HUES6 (cell line): ENCODE data around the gene ADGRL3.
"Not testable (repeated sequence)": the region's sequence is repeated elsewhere in the genome, so short reads cannot be mapped to it uniquely, and the experiment has no call there.

Source experiments
- H3K27ac ChIP-seq: 2 replicates; pipeline ENCODE4 v1.7.0; 2013; ENCODE audit warnings: low read depth, mild to moderate bottlenecking, low read length, inconsistent platforms
- H3K27me3 ChIP-seq: 2 replicates; pipeline ENCODE4 v1.6.1; 2013; ENCODE audit warnings: low read length; ENCODE audit not compliant: control insufficient read depth, insufficient read depth
- H3K36me3 ChIP-seq: 2 replicates; pipeline ENCODE4 v1.6.1; 2013; ENCODE audit warnings: low read length; ENCODE audit not compliant: control insufficient read depth, insufficient read depth
- H3K4me1 ChIP-seq: 2 replicates; pipeline ENCODE4 v1.6.1; 2013; ENCODE audit warnings: low read length; ENCODE audit not compliant: control insufficient read depth, insufficient read depth
- H3K4me3 ChIP-seq: 2 replicates; pipeline ENCODE4 v1.5.1; 2013; ENCODE audit warnings: low read depth, low read length
- H3K9ac ChIP-seq: one replicate; pipeline ENCODE4 v1.6.1; 2013; ENCODE audit warnings: mild to moderate bottlenecking, low read length
- H3K9me3 ChIP-seq: 2 replicates; pipeline ENCODE4 v1.6.1; 2013; ENCODE audit warnings: low read depth, low read length; ENCODE audit not compliant: control insufficient read depth, insufficient read depth

ADGRL3 gene

GRCh38 chr4:61473306-61473705, 273.2 kb downstream of the ADGRL3 start:
- no peak overlapping the region for H3K4me3 ChIP-seq
- no peak overlapping the region for H3K9ac ChIP-seq
- no peaks in the 10 kb centered on the region for H3K9me3 ChIP-seq
- no peaks in the 10 kb centered on the region for H3K27me3 ChIP-seq
- H3K36me3 ChIP-seq: no peaks in the 10 kb centered on the region
- no peak overlapping the region for H3K27ac ChIP-seq
- no peaks in the 10 kb centered on the region for H3K4me1 ChIP-seq

DNA sequence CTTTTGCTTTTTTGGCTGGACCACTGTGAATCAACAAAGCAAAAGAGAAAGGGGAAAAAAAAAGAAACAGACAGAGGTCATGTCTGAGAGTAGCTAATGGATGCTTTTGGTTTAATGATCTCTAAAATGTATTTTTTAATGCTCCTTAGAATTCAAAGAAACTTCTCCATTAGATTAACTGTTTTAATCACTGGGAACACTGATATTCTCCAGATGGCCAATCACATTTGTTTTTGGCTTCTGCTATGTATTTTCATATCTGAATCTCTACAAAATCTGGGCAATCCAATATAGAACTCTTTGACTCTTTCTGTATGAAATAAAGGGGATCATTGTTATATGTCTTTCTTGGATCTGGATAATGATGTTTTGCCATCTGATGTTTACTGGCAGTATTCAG, 278.2 kb downstream of the ADGRL3 start:
- Histone ChIP-seq H3K9me3 (no peaks in the 10 kb centered on the region), H3K9ac (no peak overlapping the region), H3K4me1 (no peaks in the 10 kb centered on the region), H3K27ac (no peak overlapping the region), H3K27me3 (no peaks in the 10 kb centered on the region), H3K36me3 (no peaks in the 10 kb centered on the region), H3K4me3 (no peak overlapping the region)

DNA sequence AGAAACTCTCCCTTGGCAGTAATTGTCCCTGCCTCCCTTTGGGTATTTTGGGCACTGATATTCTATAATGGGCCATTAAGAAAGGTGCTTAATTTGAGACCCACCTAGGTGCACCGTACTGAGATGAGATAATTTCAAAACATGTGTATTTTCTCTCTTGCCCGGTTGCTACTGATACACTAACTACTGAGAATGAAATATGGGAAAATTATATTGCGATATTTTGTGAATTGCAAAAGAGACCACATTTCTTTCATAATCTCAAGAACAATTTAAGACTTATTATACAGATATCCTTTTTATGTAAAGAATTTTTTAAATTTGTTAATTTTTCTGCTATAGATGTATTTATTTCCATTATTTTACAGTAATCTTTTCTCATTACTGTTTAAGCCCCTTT, 284.9 kb downstream of the ADGRL3 start:
- no peak overlapping the region for H3K9ac ChIP-seq
- H3K4me1 ChIP-seq: no peaks in the 10 kb centered on the region
- no peaks in the 10 kb centered on the region for H3K9me3 ChIP-seq
- no peak overlapping the region for H3K27ac ChIP-seq
- no peaks in the 10 kb centered on the region for H3K36me3 ChIP-seq
- no peaks in the 10 kb centered on the region for H3K27me3 ChIP-seq
- no peak overlapping the region for H3K4me3 ChIP-seq

DNA sequence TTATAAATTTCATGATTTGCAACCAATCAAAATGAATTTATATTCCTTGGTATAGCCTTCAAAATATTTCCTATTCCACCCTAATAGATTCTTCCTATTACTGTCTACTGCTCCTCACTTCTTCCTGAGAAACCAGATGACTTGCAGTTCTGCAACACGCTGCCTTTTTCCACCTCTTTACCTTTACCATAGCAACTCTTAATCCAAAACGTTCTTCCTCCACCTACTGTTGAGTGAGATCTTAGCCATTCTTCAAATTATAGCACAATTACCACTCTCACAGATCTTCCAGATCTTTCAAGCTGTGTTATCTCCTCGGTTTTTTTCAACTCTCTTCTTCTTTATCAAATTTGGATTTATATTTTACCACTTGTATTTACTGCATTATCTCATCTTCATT, 289.8 kb downstream of the ADGRL3 start:
- Histone ChIP-seq H3K9me3 (no peaks in the 10 kb centered on the region), H3K27me3 (no peaks in the 10 kb centered on the region), H3K36me3 (no peaks in the 10 kb centered on the region), H3K27ac (no peak overlapping the region), H3K4me1 (peaks cover 3% of the 10 kb centered on the region; the same call in 1 of the 2 replicates), H3K9ac (no peak overlapping the region), H3K4me3 (no peak overlapping the region)

GRCh38 chr4:61493041-61493440, 292.9 kb downstream of the ADGRL3 start:
- no peak overlapping the region for H3K4me3 ChIP-seq
- H3K27ac ChIP-seq: no peak overlapping the region
- H3K4me1 ChIP-seq: peaks cover 3% of the 10 kb centered on the region; the same call in 1 of the 2 replicates
- no peak overlapping the region for H3K9ac ChIP-seq
- H3K9me3 ChIP-seq: no peaks in the 10 kb centered on the region
- H3K27me3 ChIP-seq: no peaks in the 10 kb centered on the region
- H3K36me3 ChIP-seq: no peaks in the 10 kb centered on the region

- peaks cover 3% of the 10 kb centered on the region; the same call in 1 of the 2 replicates for H3K4me1 ChIP-seq
- no peaks in the 10 kb centered on the region for H3K27me3 ChIP-seq
- H3K36me3 ChIP-seq: no peaks in the 10 kb centered on the region
- H3K4me3 ChIP-seq: no peak overlapping the region
- H3K27ac ChIP-seq: no peak overlapping the region
- H3K9me3 ChIP-seq: no peaks in the 10 kb centered on the region
- no peak overlapping the region for H3K9ac ChIP-seq
These were observed 293.3 kb downstream of the ADGRL3 start for GRCh38 chr4:61493470-61493869.

- Histone ChIP-seq H3K4me1 (no peaks in the 10 kb centered on the region), H3K27ac (no peak overlapping the region), H3K27me3 (no peaks in the 10 kb centered on the region), H3K9me3 (no peaks in the 10 kb centered on the region), H3K36me3 (no peaks in the 10 kb centered on the region), H3K4me3 (no peak overlapping the region), H3K9ac (no peak overlapping the region)
These were observed 300.8 kb downstream of the ADGRL3 start for GRCh38 chr4:61500883-61501282.

- Histone ChIP-seq H3K27me3 (no peaks in the 10 kb centered on the region), H3K36me3 (no peaks in the 10 kb centered on the region), H3K9me3 (no peaks in the 10 kb centered on the region), H3K4me3 (no peak overlapping the region), H3K4me1 (no peaks in the 10 kb centered on the region), H3K9ac (no peak overlapping the region), H3K27ac (no peak overlapping the region)
These were observed 301.7 kb downstream of the ADGRL3 start for GRCh38 chr4:61501812-61502211.

- no peak overlapping the region for H3K27ac ChIP-seq
- H3K27me3 ChIP-seq: no peaks in the 10 kb centered on the region
- H3K9ac ChIP-seq: no peak overlapping the region
- no peaks in the 10 kb centered on the region for H3K36me3 ChIP-seq
- no peaks in the 10 kb centered on the region for H3K4me1 ChIP-seq
- no peak overlapping the region for H3K4me3 ChIP-seq
- no peaks in the 10 kb centered on the region for H3K9me3 ChIP-seq
These were observed 305.9 kb downstream of the ADGRL3 start for GRCh38 chr4:61505773-61506685.

DNA sequence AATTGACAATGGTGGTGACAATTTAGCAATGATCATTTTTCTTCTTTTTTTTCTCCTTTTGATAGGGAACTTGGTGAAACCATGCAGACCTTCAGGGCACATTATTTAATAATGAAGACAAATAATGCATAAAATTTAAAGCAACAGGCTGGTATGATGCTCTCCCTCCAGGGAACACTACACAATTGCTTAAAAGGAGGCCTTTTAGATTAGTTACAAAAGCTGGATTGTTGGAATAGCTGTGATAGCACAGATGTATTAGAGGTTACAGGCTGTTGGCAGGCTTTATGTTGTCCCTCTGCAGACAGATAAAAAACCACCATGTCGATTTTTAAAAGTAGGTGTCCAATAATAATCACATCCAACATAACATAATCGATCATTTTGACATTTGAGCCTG, 307.0 kb downstream of the ADGRL3 start:
- Histone ChIP-seq H3K36me3 (no peaks in the 10 kb centered on the region), H3K9me3 (no peaks in the 10 kb centered on the region), H3K4me3 (no peak overlapping the region), H3K27ac (no peak overlapping the region), H3K27me3 (no peaks in the 10 kb centered on the region), H3K4me1 (no peaks in the 10 kb centered on the region), H3K9ac (no peak overlapping the region)

GRCh38 chr4:61509721-61510241, 309.7 kb downstream of the ADGRL3 start:
- H3K4me3 ChIP-seq: not testable (repeated sequence)

More at GRCh38 chr4:61509721-61510241, 309.7 kb downstream of the ADGRL3 start:
- H3K36me3 ChIP-seq, H3K27ac ChIP-seq, H3K9ac ChIP-seq, H3K9me3 ChIP-seq, H3K27me3 ChIP-seq, H3K4me1 ChIP-seq: not testable (repeated sequence)
